Measurements from ENCODE around the gene FAM222A. TPM values are rescaled to one million over a fixed set of nuclear protein-coding genes. Genes with fewer than 3 reads are reported as not detected.

FAM222A gene
- total RNA-seq, 1 donor from 2014 or later = 0.73 TPM

DNA sequence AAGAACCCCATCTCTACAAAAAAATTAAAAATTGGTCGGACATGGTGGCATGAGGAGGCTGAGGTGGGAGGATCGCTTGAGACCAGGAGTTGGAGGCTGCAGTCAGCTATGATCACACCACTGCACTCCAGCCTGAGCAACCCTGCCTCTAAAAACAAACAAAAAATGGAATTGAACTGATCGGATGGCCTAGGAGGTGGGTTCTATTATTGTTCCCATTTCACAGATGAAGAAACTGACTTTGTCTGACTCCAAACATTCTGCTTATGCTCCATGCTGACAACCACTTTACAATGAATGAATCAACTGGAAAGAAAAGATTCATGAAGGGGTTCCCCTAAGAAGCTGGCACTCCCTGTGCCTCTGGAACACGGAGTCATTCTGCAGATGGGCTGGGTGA is 72.2 kb downstream of the FAM222A start:
- intact Hi-C loops (cut with micrococcal nuclease) = no loop called here
- H3K27ac Mint-ChIP-seq = no peak overlapping the region
- no peaks in the 10 kb centered on the region for H3K4me1 Mint-ChIP-seq
- ChIA-PET POLR2A (no interaction called here), CTCF (no interaction called here)
- H3K4me3 Mint-ChIP-seq = no peak overlapping the region
- TF ChIP-seq, protein P1, sequence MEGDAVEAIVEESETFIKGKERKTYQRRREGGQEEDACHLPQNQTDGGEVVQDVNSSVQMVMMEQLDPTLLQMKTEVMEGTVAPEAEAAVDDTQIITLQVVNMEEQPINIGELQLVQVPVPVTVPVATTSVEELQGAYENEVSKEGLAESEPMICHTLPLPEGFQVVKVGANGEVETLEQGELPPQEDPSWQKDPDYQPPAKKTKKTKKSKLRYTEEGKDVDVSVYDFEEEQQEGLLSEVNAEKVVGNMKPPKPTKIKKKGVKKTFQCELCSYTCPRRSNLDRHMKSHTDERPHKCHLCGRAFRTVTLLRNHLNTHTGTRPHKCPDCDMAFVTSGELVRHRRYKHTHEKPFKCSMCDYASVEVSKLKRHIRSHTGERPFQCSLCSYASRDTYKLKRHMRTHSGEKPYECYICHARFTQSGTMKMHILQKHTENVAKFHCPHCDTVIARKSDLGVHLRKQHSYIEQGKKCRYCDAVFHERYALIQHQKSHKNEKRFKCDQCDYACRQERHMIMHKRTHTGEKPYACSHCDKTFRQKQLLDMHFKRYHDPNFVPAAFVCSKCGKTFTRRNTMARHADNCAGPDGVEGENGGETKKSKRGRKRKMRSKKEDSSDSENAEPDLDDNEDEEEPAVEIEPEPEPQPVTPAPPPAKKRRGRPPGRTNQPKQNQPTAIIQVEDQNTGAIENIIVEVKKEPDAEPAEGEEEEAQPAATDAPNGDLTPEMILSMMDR (IDR thresholded peaks at IDR 0.05) = no peak
- H3K36me3 Mint-ChIP-seq (ENCODE audit: low read depth) = no peaks in the 10 kb centered on the region
- DNase-seq = no peak
- no peak for ATAC-seq (ENCODE audit: low read depth)
- peaks cover 5% of the 10 kb centered on the region for H3K27me3 Mint-ChIP-seq
- H3K9me3 Mint-ChIP-seq = no peaks in the 10 kb centered on the region

DNA sequence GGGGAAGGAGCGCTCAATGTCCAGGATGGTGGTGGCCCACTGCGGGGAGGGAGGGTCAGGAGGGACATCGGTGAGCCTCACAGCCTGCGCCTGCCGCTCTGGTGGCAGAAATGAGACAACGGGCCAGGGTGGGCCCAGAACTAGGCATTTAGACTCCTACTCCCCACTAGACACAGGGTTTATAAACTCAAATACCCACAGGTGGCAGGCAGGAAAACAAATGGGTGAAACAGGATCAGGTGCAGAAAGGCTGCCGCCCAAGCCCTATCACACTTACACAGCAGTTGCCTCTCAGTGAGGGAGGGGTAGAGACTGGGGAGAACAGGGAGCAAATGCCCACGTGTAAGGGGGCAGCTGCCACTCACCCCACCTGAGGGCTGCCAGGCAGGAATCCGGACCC is 73.2 kb downstream of the FAM222A start:
- TF ChIP-seq, protein P1 (IDR thresholded peaks at IDR 0.05) = no peak
- H3K36me3 Mint-ChIP-seq (ENCODE audit: low read depth) = no peaks in the 10 kb centered on the region
- intact Hi-C loops (cut with micrococcal nuclease) = no loop called here
- ATAC-seq (ENCODE audit: low read depth) (no peak), DNase-seq (no peak)
- H3K4me3 Mint-ChIP-seq = no peak overlapping the region
- no peaks in the 10 kb centered on the region for H3K4me1 Mint-ChIP-seq
- CTCF ChIA-PET = no interaction called here
- POLR2A ChIA-PET = no interaction called here
- H3K27ac Mint-ChIP-seq = no peak overlapping the region
- H3K27me3 Mint-ChIP-seq = peaks cover 5% of the 10 kb centered on the region
- H3K9me3 Mint-ChIP-seq = no peaks in the 10 kb centered on the region

DNA sequence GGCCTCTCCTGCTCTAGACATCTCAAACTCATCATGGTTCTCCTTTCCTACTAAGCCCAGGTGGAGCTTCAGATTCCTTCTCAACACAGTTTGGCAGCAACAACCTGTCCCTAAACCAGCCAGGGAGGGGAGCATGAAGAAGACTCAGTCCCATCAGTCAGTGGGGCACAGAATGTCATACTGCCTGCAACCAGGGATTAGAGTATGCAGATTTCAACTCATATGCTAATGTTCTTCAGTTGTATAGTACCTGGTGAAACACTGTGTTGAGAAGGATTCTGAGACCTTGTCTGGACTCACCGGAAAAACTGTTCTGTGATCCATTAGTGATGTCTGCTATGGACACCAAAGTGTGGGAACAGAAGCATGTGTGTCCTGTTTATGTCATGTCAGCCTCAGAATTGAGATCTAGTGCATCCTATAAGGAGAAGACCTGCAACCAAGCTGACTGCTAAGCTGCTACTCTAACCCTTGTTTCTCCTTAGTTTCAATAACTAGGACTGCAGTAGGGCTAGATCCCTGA is 76.0 kb downstream of the FAM222A start:
- Mint-ChIP-seq H3K4me1 (no peaks in the 10 kb centered on the region), H3K27me3 (peaks cover 4% of the 10 kb centered on the region), H3K4me3 (no peak overlapping the region), H3K9me3 (no peaks in the 10 kb centered on the region), H3K27ac (no peak overlapping the region), H3K36me3 (ENCODE audit: low read depth) (no peaks in the 10 kb centered on the region)
- POLR2A ChIA-PET = no interaction called here
- intact Hi-C loops (cut with micrococcal nuclease) = no loop called here
- no peak for ATAC-seq (ENCODE audit: low read depth)
- DNase-seq = no peak
- TF ChIP-seq, protein P1 (IDR thresholded peaks at IDR 0.05) = no peak
- CTCF ChIA-PET = no interaction called here

DNA sequence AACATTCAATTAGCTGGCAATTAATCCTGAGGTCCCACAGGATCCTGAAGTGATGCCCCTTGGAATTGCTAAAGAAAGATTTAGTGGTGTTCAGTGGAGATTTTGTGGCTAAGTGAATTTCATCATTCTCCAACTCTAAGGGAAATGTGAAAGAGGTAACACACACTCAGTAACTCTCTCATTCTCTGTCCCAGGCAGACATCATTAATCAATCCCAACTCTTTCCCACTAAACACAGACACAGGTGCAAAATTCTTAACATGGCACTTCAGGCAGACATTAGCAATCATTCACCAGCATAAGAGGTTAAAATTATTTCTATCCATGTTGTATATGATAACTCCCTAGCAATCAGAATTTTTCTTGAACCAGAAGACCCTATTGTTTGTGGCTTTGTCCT is 79.4 kb downstream of the FAM222A start:
- TF ChIP-seq, protein P1 (IDR thresholded peaks at IDR 0.05) = no peak
- no peaks in the 10 kb centered on the region for H3K36me3 Mint-ChIP-seq (ENCODE audit: low read depth)
- H3K27ac Mint-ChIP-seq = no peak overlapping the region
- CTCF ChIA-PET = no interaction called here
- H3K4me1 Mint-ChIP-seq = no peaks in the 10 kb centered on the region
- intact Hi-C loops (cut with micrococcal nuclease) = no loop called here
- POLR2A ChIA-PET = no interaction called here
- no peaks in the 10 kb centered on the region for H3K9me3 Mint-ChIP-seq
- ATAC-seq (ENCODE audit: low read depth) = no peak
- H3K4me3 Mint-ChIP-seq = no peak overlapping the region
- no peak for DNase-seq
- H3K27me3 Mint-ChIP-seq = peaks cover 9% of the 10 kb centered on the region

DNA sequence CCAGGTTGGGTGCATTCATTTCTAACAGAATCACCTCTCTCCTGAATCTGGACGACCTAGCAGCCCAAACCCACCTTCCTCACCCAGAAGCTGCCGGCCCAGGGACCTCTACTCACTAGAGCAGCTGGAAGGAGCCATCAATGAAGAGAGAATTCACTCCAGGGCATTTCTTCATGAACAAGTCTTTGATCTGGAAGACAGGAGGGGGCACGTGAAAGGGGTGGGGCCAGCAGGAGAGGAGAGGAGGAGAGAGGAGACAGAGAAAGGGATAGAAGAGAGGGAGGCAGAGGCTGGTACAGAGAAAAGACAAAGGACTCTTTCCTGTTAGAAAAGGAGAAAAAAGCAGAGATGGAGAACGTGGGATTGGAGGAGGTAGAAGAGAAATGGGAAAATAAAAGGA is 79.8 kb downstream of the FAM222A start:
- no peak overlapping the region for H3K4me3 Mint-ChIP-seq
- no peak overlapping the region for H3K27ac Mint-ChIP-seq
- no peak for ATAC-seq (ENCODE audit: low read depth)
- TF ChIP-seq, protein P1 (IDR thresholded peaks at IDR 0.05) = no peak
- H3K9me3 Mint-ChIP-seq = no peaks in the 10 kb centered on the region
- no peaks in the 10 kb centered on the region for H3K4me1 Mint-ChIP-seq
- DNase-seq = no peak
- no peaks in the 10 kb centered on the region for H3K36me3 Mint-ChIP-seq (ENCODE audit: low read depth)
- ChIA-PET POLR2A (no interaction called here), CTCF (no interaction called here)
- intact Hi-C loops (cut with micrococcal nuclease) = no loop called here
- peaks cover 9% of the 10 kb centered on the region for H3K27me3 Mint-ChIP-seq

Data from activated B cell treated with CpG ODN at 0.5 μM for 24 hours (primary cell).